NCI-H82 (cell line): ENCODE measurements around the gene LMBR1L.
"Not testable (repeated sequence)": the region's sequence is repeated elsewhere in the genome, so short reads cannot be mapped to it uniquely, and the experiment has no call there.

ENCODE experiments used
- DNase-seq: peaks from one replicate; lab custom pipeline; 2025; lab: John Stamatoyannopoulos, UW

The LMBR1L gene

DNA sequence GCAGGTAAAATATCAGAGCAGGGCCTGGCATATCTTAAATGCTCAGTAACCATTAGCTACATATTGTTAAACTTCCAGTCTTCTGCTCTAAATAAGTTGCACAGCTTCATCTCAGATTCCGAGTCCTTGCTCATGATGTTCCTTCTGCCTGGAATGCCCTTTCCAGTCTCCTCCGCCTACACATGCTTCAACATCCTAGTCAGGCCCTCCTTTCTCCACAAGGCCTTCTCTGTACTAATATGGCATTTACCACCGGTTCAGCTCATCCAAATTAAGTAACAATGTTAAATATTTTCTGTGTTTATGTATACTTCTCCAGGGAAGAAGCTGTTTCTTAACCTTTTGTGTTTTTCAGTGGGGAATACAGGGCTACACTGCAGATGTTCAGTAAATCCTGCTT is 24.5 kb downstream of the LMBR1L start:
- DNase-seq: no peak

- no peak for DNase-seq
Observed at GRCh38 chr12:49084438-49084837, 26.2 kb downstream of the LMBR1L start.

GRCh38 chr12:49079793-49080192 is 30.9 kb downstream of the LMBR1L start:
- DNase-seq: peak; percentile 70

- DNase-seq: no peak
Observed at GRCh38 chr12:49070971-49071370, 39.7 kb downstream of the LMBR1L start.

- peak; percentile 99 for DNase-seq
Observed at GRCh38 chr12:49069507-49070346, 40.9 kb downstream of the LMBR1L start, which contains the start of gene RHEBL1. Gene RHEBL1 (minus strand): TSS chr12:49069979. CDS start chr12:49069785, 194 bp downstream.

DNA sequence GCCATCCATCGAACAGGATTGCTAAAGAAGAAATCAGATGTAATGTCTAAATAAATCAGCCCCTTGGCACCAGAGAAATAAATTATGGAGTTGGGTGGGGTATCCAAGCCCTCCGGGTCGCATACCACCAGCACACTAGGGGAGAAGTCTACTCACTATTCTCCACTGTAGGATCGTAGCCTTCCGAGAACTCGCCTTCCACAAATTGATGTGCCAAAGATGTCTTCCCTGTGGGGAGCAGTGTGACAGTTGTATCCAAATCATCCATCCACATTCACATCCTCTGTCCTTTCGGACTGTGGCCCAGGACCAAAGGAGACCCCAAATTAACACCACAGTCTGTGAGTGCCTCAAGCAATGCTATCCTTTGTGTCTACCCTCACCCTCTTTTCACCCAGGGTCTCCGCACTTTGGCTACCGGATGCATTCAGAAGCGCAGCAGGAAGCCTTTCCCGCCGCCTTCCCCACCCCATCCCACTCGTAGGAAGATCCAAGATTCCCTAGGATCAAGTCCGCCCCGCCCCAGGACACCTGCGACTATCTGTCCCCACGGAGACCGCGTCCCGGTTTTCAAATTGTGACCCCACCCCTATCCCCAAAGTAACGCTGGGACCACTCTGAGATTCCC is 41.7 kb downstream of the LMBR1L start:
- peak; percentile 68 for DNase-seq

DNA sequence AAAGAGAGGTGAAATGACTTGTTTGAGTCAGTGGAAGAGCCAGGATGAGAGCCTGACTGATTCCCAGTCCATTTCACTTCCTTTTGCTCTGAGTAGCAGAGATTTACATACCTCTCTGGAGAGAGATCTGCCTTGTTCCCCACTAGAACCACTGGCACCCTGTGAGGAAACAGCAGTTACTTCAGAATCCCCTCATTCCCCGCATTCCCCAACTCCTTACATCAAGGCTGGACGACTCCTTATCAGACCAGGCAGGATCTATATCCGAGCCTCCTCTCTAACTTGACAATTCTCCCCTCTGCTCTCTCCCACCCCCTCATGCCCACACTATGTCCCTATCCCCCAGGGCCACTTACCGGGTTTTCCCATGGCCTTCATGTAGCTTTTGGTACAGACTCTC is 44.5 kb downstream of the LMBR1L start:
- DNase-seq: no peak

- no peak for DNase-seq
Observed at GRCh38 chr12:49064767-49065152, 45.9 kb downstream of the LMBR1L start.

DNA sequence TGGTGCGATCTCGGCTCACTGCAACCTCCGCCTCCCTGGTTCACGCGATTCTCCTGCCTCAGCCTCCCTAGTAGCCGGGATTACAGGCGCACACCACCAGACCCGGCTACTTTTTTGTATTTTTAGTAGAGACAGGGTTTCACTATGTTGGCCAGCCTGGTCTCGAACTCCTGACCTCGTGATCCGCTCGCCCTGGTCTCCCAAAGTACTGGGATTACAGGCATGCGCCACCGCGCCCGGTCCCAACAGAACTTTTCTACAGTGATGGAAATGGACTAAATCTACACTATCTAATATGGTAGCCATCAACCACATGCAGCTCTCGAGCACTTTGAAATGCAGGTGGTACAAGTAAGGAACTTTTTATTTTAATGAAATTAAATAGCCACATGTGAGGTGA is 48.7 kb downstream of the LMBR1L start:
- DNase-seq: not testable (repeated sequence)

DNA sequence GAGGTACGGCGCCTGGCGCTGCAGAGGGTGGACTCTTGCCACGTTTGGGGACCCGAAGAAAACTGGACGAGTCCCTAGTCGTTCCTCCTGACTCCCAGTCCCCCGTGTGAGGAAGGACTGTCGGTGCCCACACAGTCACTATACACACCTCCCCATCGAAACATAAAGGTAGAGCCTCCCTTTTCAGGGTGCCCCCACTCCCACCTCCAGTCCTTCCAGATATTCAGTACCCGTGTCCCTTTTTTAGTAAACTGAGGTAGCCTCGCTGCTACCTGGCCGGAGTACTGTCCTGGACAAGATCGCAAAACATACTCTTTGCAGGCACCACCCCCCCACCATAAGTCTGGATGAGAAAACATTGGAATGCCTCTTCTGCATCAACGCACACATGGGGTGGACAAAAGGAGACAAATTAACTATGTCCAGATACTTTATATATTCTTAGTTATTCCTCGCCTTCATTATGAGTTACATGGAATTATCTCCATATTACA is 49.4 kb downstream of the LMBR1L start:
- DNase-seq: no peak

DNA sequence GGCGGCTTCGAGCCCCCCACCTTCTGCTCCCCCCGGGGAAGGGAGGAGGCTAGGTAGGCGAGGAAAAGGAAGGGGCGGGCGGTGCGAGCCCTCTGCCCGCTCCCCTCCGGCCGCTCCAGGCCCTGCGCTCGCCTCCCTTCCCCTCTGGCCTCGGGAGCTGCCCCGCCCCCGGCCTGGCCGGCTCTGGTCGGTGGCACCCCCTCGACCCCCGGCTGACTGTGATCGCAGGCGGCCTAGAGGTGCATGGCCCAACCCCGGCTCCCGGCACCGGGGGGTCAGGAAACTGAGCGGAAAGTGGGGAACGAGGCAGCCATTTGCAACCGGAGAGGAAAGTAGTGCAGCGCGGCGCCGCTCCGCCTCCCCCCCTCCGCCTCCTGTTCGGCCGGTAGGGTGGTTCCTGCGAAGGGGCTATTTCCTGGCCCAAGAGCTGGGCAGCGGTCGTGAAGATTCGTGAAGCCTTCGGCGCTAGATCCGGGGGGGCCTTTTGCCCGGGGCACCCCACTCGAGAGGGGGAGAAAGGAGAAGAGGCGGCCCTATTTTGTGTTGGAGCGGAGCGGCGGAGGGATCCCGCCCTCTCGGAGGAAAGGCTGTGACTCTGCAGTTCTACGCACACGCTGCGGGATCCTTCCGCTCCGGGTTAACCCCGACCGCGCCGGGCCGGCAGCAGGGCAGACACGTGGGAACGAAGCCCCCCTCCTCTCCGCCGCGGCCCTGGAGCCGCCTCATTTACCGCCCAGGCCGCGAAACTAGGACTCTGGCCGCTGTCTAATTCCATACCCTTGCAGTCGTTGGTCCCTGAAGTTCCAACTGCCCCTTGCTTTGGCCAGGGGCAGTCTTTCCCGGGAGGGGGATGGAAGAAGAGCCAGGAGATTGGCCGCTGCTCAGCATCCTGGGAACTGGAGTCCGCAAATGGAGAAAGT is 50.1 kb downstream of the LMBR1L start, which contains the start of gene KMT2D:
TSS of gene KMT2D (minus strand) at position 558 of the 920 bp plus-strand sequence. CDS start 5,470 bp downstream, outside the sequence.
- peak; percentile 95 for DNase-seq

- peak; percentile 65 for DNase-seq
Observed at GRCh38 chr12:49059299-49060171, 51.1 kb downstream of the LMBR1L start.

- no peak for DNase-seq
Observed at GRCh38 chr12:49059045-49059298, 51.7 kb downstream of the LMBR1L start.

DNA sequence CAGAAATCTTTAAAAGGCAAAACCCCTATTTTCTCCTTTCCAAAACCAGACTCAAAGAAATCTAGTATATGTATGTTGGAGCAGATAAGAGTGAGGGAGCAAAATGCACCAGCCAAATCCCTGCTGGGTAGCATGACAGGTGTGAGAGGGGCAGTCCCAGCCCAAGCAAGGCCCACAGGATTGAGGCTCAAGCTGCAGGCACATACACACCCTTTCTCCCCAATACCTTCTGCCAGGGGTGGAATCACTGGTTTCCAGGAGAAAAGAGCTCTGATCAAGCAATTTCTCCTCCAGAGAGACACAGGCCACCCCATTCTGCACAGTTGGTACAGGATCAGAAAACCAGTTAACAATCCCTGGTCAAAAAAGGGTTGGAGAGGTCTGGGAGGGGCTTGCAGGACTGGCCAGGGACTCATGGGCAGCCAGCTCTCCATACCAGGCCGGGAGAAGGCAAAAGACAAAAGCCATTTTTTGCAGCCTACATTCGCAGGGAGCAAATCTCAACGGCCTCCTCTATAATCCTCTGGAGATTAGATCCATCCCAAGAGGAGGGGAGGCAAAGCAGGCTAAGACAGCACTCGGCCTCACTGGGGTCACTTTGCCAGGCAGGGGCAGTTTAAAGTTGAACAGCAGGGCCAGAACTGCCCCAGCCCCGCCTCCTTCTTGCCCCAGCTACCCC is 52.1 kb downstream of the LMBR1L start:
- DNase-seq: peak; percentile 82

DNA sequence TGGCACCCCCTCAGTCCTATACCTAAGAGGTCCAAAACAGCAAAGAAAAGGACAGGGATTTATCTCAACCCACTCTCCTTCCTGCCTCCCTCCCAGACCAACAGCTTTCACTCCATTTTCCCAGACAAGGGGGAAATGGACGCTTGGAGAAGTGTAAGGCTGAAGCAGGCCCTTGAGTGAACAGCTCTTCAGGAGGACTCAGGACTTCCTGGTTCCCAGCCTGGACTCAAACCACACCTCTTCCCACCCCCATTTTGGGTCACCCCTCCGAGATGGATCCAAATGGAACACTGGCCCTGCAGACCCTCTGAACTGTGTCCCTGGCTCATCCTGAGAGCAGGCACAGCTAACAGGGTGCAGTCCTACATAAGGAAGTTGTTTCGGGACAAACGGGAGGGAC is 52.8 kb downstream of the LMBR1L start:
- DNase-seq: no peak

- DNase-seq: peak; percentile 75
Observed at GRCh38 chr12:49055978-49056754, 54.5 kb downstream of the LMBR1L start.

DNA sequence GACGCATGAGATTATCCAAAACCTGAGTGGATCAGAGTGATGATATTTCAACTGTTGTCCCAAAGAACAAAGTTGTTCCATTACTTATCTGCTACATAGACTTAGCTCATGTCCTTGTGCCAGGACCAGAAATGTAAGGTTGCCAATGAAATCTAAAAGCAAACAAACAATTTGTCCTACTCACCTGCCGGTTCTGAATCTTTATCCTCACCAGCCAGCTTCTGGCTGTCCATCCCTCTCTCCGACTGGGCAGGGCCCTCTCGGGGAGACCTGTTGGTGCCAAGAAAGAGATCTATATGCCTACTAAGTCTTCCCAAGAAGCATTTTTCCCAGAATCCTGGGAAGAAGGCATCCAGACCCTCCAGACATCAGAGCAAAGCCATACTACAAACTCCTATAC is 55.6 kb downstream of the LMBR1L start:
- no peak for DNase-seq

DNA sequence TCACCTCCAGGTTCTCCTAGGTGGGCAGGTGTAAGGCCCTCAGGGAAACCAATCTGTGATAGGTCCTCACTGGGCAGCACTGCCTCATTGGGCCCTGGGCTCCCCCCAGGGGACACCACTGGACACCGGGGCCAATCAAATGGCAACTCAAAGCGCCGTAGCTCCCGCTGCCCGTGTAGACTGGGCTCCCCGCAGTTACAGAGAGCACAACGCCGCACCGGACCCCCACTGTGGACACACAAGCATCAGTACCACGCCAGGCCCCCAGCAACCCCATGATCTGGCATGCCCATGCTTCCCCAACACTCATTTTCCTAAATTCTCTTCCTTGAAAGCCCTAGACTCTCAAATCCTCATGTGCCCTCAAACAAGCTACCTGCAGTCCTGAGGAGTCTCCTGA is 56.1 kb downstream of the LMBR1L start:
- no peak for DNase-seq

- no peak for DNase-seq
Observed at GRCh38 chr12:49054096-49054495, 56.6 kb downstream of the LMBR1L start.
